K562 (cell line): Measurements from ENCODE around the gene G2E3. TPM values are rescaled to one million over a fixed set of nuclear protein-coding genes. Genes with fewer than 3 reads are reported as not detected.

Experiments
- ATAC-seq: fragments of 200-7000 bp; cut with Tn5 transposase; 3 replicates; pipeline ENCODE4 v1.9.1; 2020; ENCODE audit warnings: moderate library complexity
- BruUV-seq: library from RNA; stranded (reverse); fragments of 400-500 nt; replicated peaks from 2 replicates; lab custom pipeline; 2021; lab: Mats Ljungman, UMichigan
- CTCF ChIA-PET: fragments of 300-600 bp; formaldehyde crosslinking; extraction: SDS; loops from one replicate; lab custom pipeline; 2021; ENCODE audit warnings: low intra/inter-chr PET ratio; lab: Yijun Ruan, JAX
- POLR2A ChIA-PET: fragments of 300-600, 350-650 bp; sonication (Branson Sonifier 250); formaldehyde crosslinking; extraction: SDS; loops from one replicate; lab custom pipeline; 2021; ENCODE audit warnings: antibody characterized with exemption, inconsistent platforms; lab: Yijun Ruan, JAX
- DNase-seq, 4 experiments: peaks; one replicate each; pipeline versions ENCODE4 v3.0.0 to v3.0.0-alpha.2; 2011 to 2018; ENCODE audit warnings: low spot score in 3 of 4, mixed read lengths in 3 of 4; ENCODE audit errors: extremely low read depth in 1 of 4
- FAIRE-seq: peaks from 2 replicates; lab custom pipeline; 2011; peaks lifted over from hg19 to GRCh38; lab: Jason Lieb, UNC
- H2AFZ ChIP-seq: 2 replicates; pipeline ENCODE4 v1.6.0; 2011; ENCODE audit warnings: low read depth, low read length, control low read depth, inconsistent platforms
- H3K27ac ChIP-seq: fragments of 200-600 bp; 3 replicates; pipeline ENCODE4 v1.8.0; 2011; ENCODE audit warnings: low read depth, mild to moderate bottlenecking, control low read depth, inconsistent platforms, low read length, moderate library complexity, mixed read lengths; ENCODE audit errors: extremely low read depth
- H3K27me3 ChIP-seq, 2 experiments: fragments of 300-600 bp in 1 of 2; 2 replicates in 1 of 2; 3 replicates in 1 of 2; pipeline versions ENCODE4 v1.6.0 to v1.8.0; 2011; ENCODE audit warnings: inconsistent platforms in 2 of 2, low read length in 2 of 2, mild to moderate bottlenecking in 1 of 2, mixed read lengths in 1 of 2, moderate library complexity in 1 of 2; ENCODE audit not compliant: control insufficient read depth in 2 of 2, insufficient read depth in 2 of 2
- H3K36me3 ChIP-seq: fragments of 300-600 bp; 3 replicates; pipeline ENCODE4 v1.8.0; 2011; ENCODE audit warnings: mild to moderate bottlenecking, low read length, inconsistent platforms; ENCODE audit not compliant: control insufficient read depth, insufficient read depth
- H3K4me1 ChIP-seq, 2 experiments: fragments of 200-600 bp in 1 of 2; replicated peaks in 1 of 2; 2 replicates in 1 of 2; 3 replicates in 1 of 2; pipeline versions ENCODE4 v1.5.1 to v1.8.0; 2011; ENCODE audit warnings: inconsistent platforms in 2 of 2, low read length in 2 of 2, mild to moderate bottlenecking in 1 of 2, mixed read lengths in 1 of 2, moderate library complexity in 1 of 2; ENCODE audit not compliant: control insufficient read depth in 2 of 2, insufficient read depth in 2 of 2
- H3K4me2 ChIP-seq: 2 replicates; pipeline ENCODE4 v1.6.1; 2011; ENCODE audit warnings: low read length, control low read depth, inconsistent platforms, mixed read lengths; ENCODE audit not compliant: insufficient read depth
- H3K4me3 ChIP-seq: fragments of 200-600 bp; sonication (generic), shearing (Covaris generic); 2 replicates; pipeline ENCODE4 v1.5.1; 2016; ENCODE audit warnings: control low read depth, inconsistent platforms
- H3K79me2 ChIP-seq: fragments of 200-600 bp; 3 replicates; pipeline ENCODE4 v1.8.0; 2011; ENCODE audit warnings: low read length, inconsistent platforms; ENCODE audit not compliant: control insufficient read depth, insufficient read depth
- H3K9ac ChIP-seq, 2 experiments: 2 replicates each; pipeline versions ENCODE4 v1.6.0 to v1.6.1; 2011; ENCODE audit warnings: low read depth in 2 of 2, low read length in 2 of 2, control low read depth in 1 of 2, inconsistent platforms in 1 of 2, mild to moderate bottlenecking in 1 of 2, mixed read lengths in 1 of 2; ENCODE audit not compliant: insufficient read depth in 1 of 2
- H3K9me1 ChIP-seq: one replicate; pipeline ENCODE4 v1.6.0; 2011; ENCODE audit warnings: inconsistent platforms, mild to moderate bottlenecking, low read length, moderate library complexity; ENCODE audit not compliant: control insufficient read depth, insufficient read depth
- H3K9me3 ChIP-seq: replicated peaks from 2 replicates; pipeline ENCODE4 v1.5.1; 2011; ENCODE audit warnings: low read depth, low read length, inconsistent platforms; ENCODE audit not compliant: control insufficient read depth, insufficient read depth
- H4K20me1 ChIP-seq: replicated peaks from 2 replicates; pipeline ENCODE4 v1.6.1; 2011; ENCODE audit warnings: low read length, inconsistent platforms, mixed read lengths; ENCODE audit not compliant: control insufficient read depth, insufficient read depth
- BDP1 ChIP-seq: IDR thresholded peaks from 3 replicates; pipeline ENCODE4 v1.6.1; 2011; ENCODE audit not compliant: insufficient read length, insufficient read depth
- C11orf30 ChIP-seq: fragments of 450-650 bp; IDR thresholded peaks from 2 replicates; pipeline ENCODE4 v1.6.1; 2016; ENCODE audit warnings: low read depth, mild to moderate bottlenecking
- RCOR1 ChIP-seq, 2 experiments: IDR thresholded peaks; 2 replicates each; pipeline ENCODE4 v1.6.1; 2012; ENCODE audit warnings: low read depth in 2 of 2, low read length in 2 of 2, borderline replicate concordance in 1 of 2, improper control_type of control experiment in 1 of 2
- TOE1 ChIP-seq, 2 experiments: fragments of 450-650 bp in 1 of 2; sonication (generic) in 1 of 2; formaldehyde crosslinking in 1 of 2; IDR thresholded peaks; 2 replicates each; pipeline versions ENCODE4 v1.7.1 to v1.8.0; 2016 to 2022; ENCODE audit warnings: borderline replicate concordance in 2 of 2, mild to moderate bottlenecking in 2 of 2, antibody characterized with exemption in 1 of 2, inconsistent platforms in 1 of 2, low read depth in 1 of 2, missing genetic modification reagents in 1 of 2, moderate library complexity in 1 of 2
- ZNF316 ChIP-seq: fragments of 450-650 bp; IDR thresholded peaks from 2 replicates; pipeline ENCODE4 v1.6.1; 2016
- in situ Hi-C: fragments of 300-500 bp; cut with MboI; formaldehyde crosslinking; loops from 4 replicates; pipeline ENCODE4 v1.15.0; 2018; ENCODE audit warnings: inconsistent platforms, mixed read lengths
- intact Hi-C: fragments of 100-400 bp; cut with micrococcal nuclease; formaldehyde crosslinking; loops from 2 replicates; pipeline ENCODE4 v1.14.2; 2022
- polyA plus RNA-seq, 8 experiments: library from polyadenylated mRNA; depleted of rRNA in 4 of 8; stranded (reverse) in 5 of 8; unstranded in 3 of 8; fragments of >200 nt; fragmentation: Nextera tagmentation in 2 of 8; fragmentation: Illumina TruSeq in 1 of 8; extraction: Ambion mirVana in 2 of 8; extraction: Trizol in 1 of 8; gene quantifications; 2 replicates each; pipeline versions ENCODE4 v1.2.1 to v1.2.3, GENCODE V29; 2011 to 2014; ENCODE audit warnings: inconsistent platforms in 1 of 8, missing spikeins in 1 of 8
- total RNA-seq, 7 experiments: library from RNA; depleted of rRNA in 6 of 7; stranded (reverse); fragments of >200 nt in 6 of 7; fragmentation: Illumina TruSeq in 2 of 7; extraction: Trizol in 2 of 7; gene quantifications; 2 replicates each; pipeline versions ENCODE4 v1.2.1 to v1.2.3, GENCODE V29; 2011 to 2021; ENCODE audit warnings: low replicate concordance in 1 of 7
- TF ChIP-seq, protein P1 (sequence below): IDR thresholded peaks from 2 replicates; pipeline ENCODE4 v1.6.1; 2011; ENCODE audit not compliant: insufficient read length; ENCODE audit errors: extremely low read depth
- TF ChIP-seq, protein P2 (sequence below): sonication (generic); formaldehyde crosslinking; IDR thresholded peaks from 2 replicates; pipeline ENCODE4 v1.8.1; 2023; ENCODE audit warnings: mild to moderate bottlenecking, missing genetic modification reagents

The G2E3 gene
- total and polyA plus RNA-seq, 9 of the 15 experiments (the other 6 are each of a cell fraction or from before 2014, with no cell fraction given), result 9.8 to 53.5 (median 24.7) TPM

DNA sequence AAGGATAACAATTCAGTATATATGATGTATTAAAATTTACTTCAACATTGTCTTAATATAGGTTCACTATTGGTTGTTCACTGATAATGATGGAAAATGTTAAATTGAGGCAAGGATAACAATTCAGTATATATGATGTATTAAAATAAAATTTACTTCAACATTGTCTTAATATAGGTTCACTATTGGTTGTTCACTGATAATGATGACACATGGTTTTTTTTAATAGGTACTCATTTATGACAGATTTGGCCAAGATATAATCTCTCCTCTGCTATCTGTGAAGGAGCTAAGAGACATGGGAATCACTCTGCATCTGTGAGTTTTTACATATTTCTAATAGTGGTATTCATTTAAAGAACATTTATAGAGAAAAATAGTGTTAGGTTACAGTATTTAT, 71.3 kb downstream of the G2E3 start:
- BruUV-seq, result no TSS peak
- Histone ChIP-seq H3K27ac (no peak overlapping the region), H3K9me3 (no peaks in the 10 kb centered on the region; the same call in 1 of the 2 replicates), H2AFZ (no peak overlapping the region), H3K27me3 (no peaks in the 10 kb centered on the region), H3K4me3 (no peak overlapping the region), H3K9me1 (no peaks in the 10 kb centered on the region), H3K4me2 (no peak overlapping the region), H3K4me1 (no peaks in the 10 kb centered on the region), H3K9ac (no peak overlapping the region), H3K36me3 (peaks cover 49% of the 10 kb centered on the region), H4K20me1 (no peaks in the 10 kb centered on the region), H3K79me2 (peaks cover 57% of the 10 kb centered on the region)
- TF ChIP-seq ZNF316, result peak; percentile 50
- TF ChIP-seq BDP1, result no peak
- TF ChIP-seq C11orf30, result peak; percentile 11; the same call in 1 of the 2 replicates
- TF ChIP-seq TOE1 (IDR thresholded peaks at IDR 0.05; ENCODE audit: borderline replicate concordance), result no peak
- no peak for TF ChIP-seq TOE1 (CRISPR knock-in tag; IDR thresholded peaks at IDR 0.05; ENCODE audit: borderline replicate concordance, low read depth)
- TF ChIP-seq, protein P1, sequence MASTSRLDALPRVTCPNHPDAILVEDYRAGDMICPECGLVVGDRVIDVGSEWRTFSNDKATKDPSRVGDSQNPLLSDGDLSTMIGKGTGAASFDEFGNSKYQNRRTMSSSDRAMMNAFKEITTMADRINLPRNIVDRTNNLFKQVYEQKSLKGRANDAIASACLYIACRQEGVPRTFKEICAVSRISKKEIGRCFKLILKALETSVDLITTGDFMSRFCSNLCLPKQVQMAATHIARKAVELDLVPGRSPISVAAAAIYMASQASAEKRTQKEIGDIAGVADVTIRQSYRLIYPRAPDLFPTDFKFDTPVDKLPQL, result no peak
- TF ChIP-seq, protein P2, sequence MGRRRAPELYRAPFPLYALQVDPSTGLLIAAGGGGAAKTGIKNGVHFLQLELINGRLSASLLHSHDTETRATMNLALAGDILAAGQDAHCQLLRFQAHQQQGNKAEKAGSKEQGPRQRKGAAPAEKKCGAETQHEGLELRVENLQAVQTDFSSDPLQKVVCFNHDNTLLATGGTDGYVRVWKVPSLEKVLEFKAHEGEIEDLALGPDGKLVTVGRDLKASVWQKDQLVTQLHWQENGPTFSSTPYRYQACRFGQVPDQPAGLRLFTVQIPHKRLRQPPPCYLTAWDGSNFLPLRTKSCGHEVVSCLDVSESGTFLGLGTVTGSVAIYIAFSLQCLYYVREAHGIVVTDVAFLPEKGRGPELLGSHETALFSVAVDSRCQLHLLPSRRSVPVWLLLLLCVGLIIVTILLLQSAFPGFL (CRISPR knock-in tag), result no peak
- no peak for TF ChIP-seq RCOR1 (IDR thresholded peaks at IDR 0.05; ENCODE audit: borderline replicate concordance in 1 of 2, low read depth in 2 of 2, low read length in 2 of 2)
- DNase-seq (no peak), ATAC-seq (no peak), FAIRE-seq (no peak)
- ChIA-PET POLR2A (interaction anchor here (0.8 to 1.4 kb wide), 2 partner anchors 8 to 9 kb away, joined by 3 read pairs; partner anchors contain the start of gene SCFD1), CTCF (no interaction called here)
- in situ Hi-C loops, result no loop called here
- intact Hi-C loops, result no loop called here
